A549 treated with CpdA at 1 μM for 4 hours (cell line): ENCODE measurements around the gene CAMK2N1. TPM values are rescaled to one million over a fixed set of nuclear protein-coding genes. Genes with fewer than 3 reads are reported as not detected.

Source experiments
- total RNA-seq: library from RNA; stranded (reverse); fragments of 200-300 nt; extraction: Qiagen RNA extraction; gene quantifications from 5 replicates; pipeline ENCODE4 v1.2.3, GENCODE V29; 2022; ENCODE audit warnings: low read depth

The CAMK2N1 gene
- total RNA-seq = 35.3 to 46.7 TPM (median 38.9 TPM) in 5 replicates

DNA sequence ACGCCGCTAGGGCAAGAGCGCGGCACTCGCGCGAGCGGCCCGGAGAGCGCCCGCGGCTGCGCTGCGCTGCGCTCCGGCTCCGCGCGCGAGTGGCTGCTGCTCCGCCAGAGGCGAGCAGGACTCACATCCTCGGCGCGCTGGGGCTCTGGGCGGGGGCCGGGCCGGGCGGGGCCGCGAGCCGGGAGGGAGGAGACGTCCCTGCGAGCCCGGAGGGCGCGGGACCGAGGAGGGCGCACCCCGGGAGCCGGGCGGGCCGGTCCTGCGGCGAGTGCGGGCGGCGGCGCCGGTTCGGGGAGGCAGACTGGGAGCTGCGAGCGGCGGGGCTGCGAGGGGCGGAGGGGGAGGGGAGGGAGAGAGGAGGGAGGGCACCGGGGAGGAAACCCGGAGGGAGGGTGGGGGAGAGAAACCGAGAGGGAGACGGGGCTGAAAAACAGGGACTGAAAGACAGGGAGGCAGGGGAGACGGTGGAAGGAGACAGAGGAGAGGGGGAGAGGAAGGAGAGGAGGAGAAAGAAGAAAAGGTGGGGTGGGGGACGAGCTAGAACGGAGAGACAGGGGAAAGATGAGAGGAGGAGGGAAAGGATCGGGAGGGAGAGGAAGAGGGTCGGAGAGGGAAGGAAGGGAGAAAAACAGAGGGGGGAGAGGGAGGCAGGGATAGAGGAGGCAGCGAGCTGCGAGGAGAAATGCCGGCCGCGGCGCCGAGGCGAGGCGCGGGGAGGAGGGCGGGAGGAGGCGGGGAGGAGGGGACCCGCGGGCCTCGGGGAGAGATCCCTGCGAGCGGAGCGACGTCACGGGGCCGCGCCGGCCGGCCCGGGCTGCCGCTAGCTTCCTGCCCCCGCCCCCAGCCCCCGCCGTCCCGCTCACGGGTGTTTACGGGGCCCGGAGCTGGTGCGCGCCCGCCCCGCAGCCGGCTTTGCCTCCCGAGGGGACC lies at the start of gene CAMK2N1:
Gene CAMK2N1 (minus strand): TSS at position 684 of the 930 bp plus-strand sequence. CDS start 831 bp downstream, outside the sequence.

DNA sequence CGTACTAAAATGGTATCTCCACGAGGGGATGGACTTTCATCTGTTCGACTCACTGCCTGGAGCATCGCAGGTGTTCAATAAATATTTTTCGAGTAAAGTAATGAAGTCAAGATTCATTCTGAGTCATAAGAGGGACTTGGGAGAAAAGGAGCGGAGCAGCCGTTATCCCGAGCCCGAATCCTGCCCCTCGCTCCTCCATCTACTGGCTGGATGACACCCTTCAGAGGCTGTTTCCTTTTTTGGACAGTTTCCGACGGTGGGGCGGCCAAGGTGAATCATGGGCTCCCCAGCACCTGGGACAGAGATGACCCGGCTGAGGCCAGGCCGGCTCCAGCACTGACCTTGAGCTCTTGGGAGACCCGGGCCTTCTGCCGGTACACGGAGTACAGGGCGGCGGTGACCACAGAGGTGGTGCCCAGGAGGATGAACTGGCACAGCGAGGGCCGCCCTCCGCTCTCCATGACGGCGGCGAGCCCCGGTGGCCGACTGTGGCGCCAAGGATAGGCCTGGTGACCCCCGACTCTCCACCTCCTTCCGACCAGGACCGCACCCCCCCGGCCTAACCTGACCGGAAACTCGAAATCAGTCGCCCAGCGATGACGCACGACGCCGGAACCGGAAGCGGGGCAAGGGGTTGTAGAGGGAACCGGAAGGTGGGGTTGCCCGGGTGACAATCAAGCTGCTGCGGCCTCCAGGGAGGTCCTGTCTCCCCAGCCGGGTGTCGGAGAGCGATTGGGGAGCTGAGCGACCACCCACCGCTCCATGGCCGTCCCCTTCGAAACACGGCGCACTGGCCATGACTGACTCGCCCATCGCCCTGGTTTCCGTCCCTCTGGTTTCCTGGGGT lies 21.8 kb upstream of the CAMK2N1 start, which contains the start of gene MUL1:
Gene MUL1 (minus strand): TSS at position 588 of the 847 bp plus-strand sequence. CDS start 127 bp downstream, at position 461.

Other genes with a start within 250 kb of the CAMK2N1 start
- not detected in 5 replicates for gene VWA5B1, start 195.3 kb downstream of the CAMK2N1 start, total RNA-seq
- gene MUL1, start 21.9 kb upstream of the CAMK2N1 start, total RNA-seq = 35.0 to 41.7 TPM (median 41.3 TPM) in 5 replicates
- 3.6 to 6.6 TPM (median 5.7 TPM) in 5 replicates for gene FAM43B, start 66.4 kb upstream of the CAMK2N1 start, total RNA-seq
- gene CDA, start 102.9 kb upstream of the CAMK2N1 start, total RNA-seq = 32.1 to 47.4 TPM (median 36.1 TPM) in 5 replicates
- gene PINK1, start 147.2 kb upstream of the CAMK2N1 start, total RNA-seq = 27.9 to 44.1 TPM (median 37.5 TPM) in 5 replicates
- 183 to 217 TPM (median 213 TPM) in 5 replicates for gene DDOST, start 175.2 kb upstream of the CAMK2N1 start, total RNA-seq
- 0.90 to 1.7 TPM (median 1.2 TPM) in 5 replicates for gene KIF17, start 231.8 kb upstream of the CAMK2N1 start, total RNA-seq
- 13.6 to 16.3 TPM (median 14.3 TPM) in 5 replicates for gene SH2D5, start 246.5 kb upstream of the CAMK2N1 start, total RNA-seq